Naive thymus-derived CD4-positive, alpha-beta T cell (primary cell): ENCODE results near the gene COG7. TPM values are rescaled to one million over a fixed set of nuclear protein-coding genes. Genes with fewer than 3 reads are reported as not detected.
"Not testable (repeated sequence)": the region's sequence is repeated elsewhere in the genome, so short reads cannot be mapped to it uniquely, and the experiment has no call there.

Experiments
- ATAC-seq: fragments of 150-1000 bp; cut with Tn5 transposase; 2 replicates; pipeline ENCODE4 v1.10.0; 2021; ENCODE audit warnings: mild to moderate bottlenecking, moderate library complexity
- CTCF ChIA-PET: fragments of 350-600 bp; sonication (Branson Sonifier 250); formaldehyde crosslinking; loops from one replicate; lab custom pipeline; 2021; ENCODE audit warnings: antibody characterized with exemption; lab: Charles Lee
- POLR2A ChIA-PET: fragments of 350-600 bp; sonication (Branson Sonifier 250); formaldehyde crosslinking; loops from one replicate; lab custom pipeline; 2021; ENCODE audit warnings: antibody characterized with exemption, inconsistent platforms; lab: Charles Lee
- DNase-seq, 9 donors: peaks; one replicate each; pipeline versions ENCODE4 v3.0.0 to v3.0.0-alpha.2; 2020 to 2022; ENCODE audit warnings: mixed read lengths in 1 of 9
- H3K27ac ChIP-seq: one replicate; pipeline ENCODE4 v1.7.0; 2013; ENCODE audit warnings: mild to moderate bottlenecking, low read depth, low read length, moderate library complexity
- H3K27me3 ChIP-seq, 2 donors: one replicate each; pipeline ENCODE4 v1.7.0; 2013; ENCODE audit warnings: low read length in 2 of 2, mild to moderate bottlenecking in 2 of 2, moderate library complexity in 2 of 2; ENCODE audit not compliant: control insufficient read depth in 2 of 2, insufficient read depth in 2 of 2
- H3K36me3 ChIP-seq, 3 experiments: 1 replicate in 2 of 3; 2 replicates in 1 of 3; pipeline ENCODE4 v1.7.0; 2013; ENCODE audit warnings: low read length in 3 of 3, mild to moderate bottlenecking in 3 of 3, moderate library complexity in 1 of 3; ENCODE audit not compliant: insufficient read depth in 3 of 3, control insufficient read depth in 2 of 3
- H3K4me1 ChIP-seq, 2 donors: one replicate each; pipeline ENCODE4 v1.7.0; 2013; ENCODE audit warnings: low read length in 2 of 2, mild to moderate bottlenecking in 2 of 2, moderate library complexity in 1 of 2; ENCODE audit not compliant: control insufficient read depth in 2 of 2, insufficient read depth in 2 of 2
- H3K4me3 ChIP-seq: 2 replicates; pipeline ENCODE4 v1.7.0; 2013; ENCODE audit warnings: mild to moderate bottlenecking, low read length
- H3K9me3 ChIP-seq, 3 experiments: 1 replicate in 2 of 3; 2 replicates in 1 of 3; pipeline ENCODE4 v1.7.0; 2013; ENCODE audit warnings: low read length in 3 of 3; ENCODE audit not compliant: control insufficient read depth in 2 of 3
- H3K27ac Mint-ChIP-seq, 9 donors: one replicate each; pipeline ENCODE4 v1.8.0; 2020 to 2022; ENCODE audit warnings: mixed read lengths in 9 of 9, mild to moderate bottlenecking in 8 of 9, moderate library complexity in 5 of 9, inconsistent platforms in 2 of 9
- H3K27me3 Mint-ChIP-seq, 5 donors: one replicate each; pipeline ENCODE4 v1.8.0; 2021 to 2022; ENCODE audit warnings: mixed read lengths in 5 of 5, mild to moderate bottlenecking in 1 of 5
- H3K36me3 Mint-ChIP-seq, 5 donors: one replicate each; pipeline ENCODE4 v1.8.0; 2020 to 2022; ENCODE audit warnings: mixed read lengths in 5 of 5, mild to moderate bottlenecking in 3 of 5, inconsistent platforms in 1 of 5
- H3K4me1 Mint-ChIP-seq, 7 donors: one replicate each; pipeline ENCODE4 v1.8.0; 2020 to 2022; ENCODE audit warnings: mixed read lengths in 7 of 7, mild to moderate bottlenecking in 3 of 7, inconsistent platforms in 1 of 7
- H3K4me3 Mint-ChIP-seq, 10 donors: one replicate each; pipeline ENCODE4 v1.8.0; 2020 to 2022; ENCODE audit warnings: mild to moderate bottlenecking in 10 of 10, mixed read lengths in 10 of 10, moderate library complexity in 6 of 10, inconsistent platforms in 2 of 10
- H3K9me3 Mint-ChIP-seq, 11 donors: one replicate each; pipeline ENCODE4 v1.8.0; 2020 to 2022; ENCODE audit warnings: mixed read lengths in 11 of 11, mild to moderate bottlenecking in 4 of 11, inconsistent platforms in 1 of 11, moderate library complexity in 1 of 11
- intact Hi-C, 2 donors: fragments of 100-400 bp; cut with micrococcal nuclease; formaldehyde crosslinking; loops; one replicate each; pipeline ENCODE4 v1.15.1; 2023
- polyA plus RNA-seq, 2 donors: library from polyadenylated mRNA; unstranded; fragments of 300-500 nt; fragmentation: Illumina TruSeq; gene quantifications; one replicate each; pipeline ENCODE4 v1.2.3, GENCODE V29; 2021
- total RNA-seq, 6 experiments: library from RNA in 5 of 6; stranded (reverse) in 5 of 6; gene quantifications; 1 replicate in 5 of 6; 2 replicates in 1 of 6; pipeline ENCODE4 v1.2.3 and lab custom pipeline; 2021 to 2026

COG7 gene
- total and polyA plus RNA-seq, 7 experiments from 2014 or later: 9.6 to 28.4 (median 18.9) TPM

- H3K4me3 Mint-ChIP-seq: no peak overlapping the region
- H3K36me3 Mint-ChIP-seq: peaks cover 5 to 80% (median 22%) of the 10 kb centered on the region in 5 donors
- H3K4me1 Mint-ChIP-seq: no peaks in the 10 kb centered on the region
- intact Hi-C loops: no loop called here
- POLR2A ChIA-PET: no interaction called here
- CTCF ChIA-PET: no interaction called here
- no peaks in the 10 kb centered on the region for H3K9me3 Mint-ChIP-seq
- peaks cover 0 to 83% (median 18%) of the 10 kb centered on the region in 3 experiments for H3K36me3 ChIP-seq
- H3K4me3 ChIP-seq: no peak overlapping the region
- H3K27ac ChIP-seq: no peak overlapping the region
- H3K27ac Mint-ChIP-seq: no peak overlapping the region
- no peaks in the 10 kb centered on the region for H3K4me1 ChIP-seq
- no peaks in the 10 kb centered on the region for H3K9me3 ChIP-seq
- H3K27me3 ChIP-seq: no peaks in the 10 kb centered on the region
- ATAC-seq: no peak
- no peak for DNase-seq
- no peaks in the 10 kb centered on the region for H3K27me3 Mint-ChIP-seq
Observed at GRCh38 chr16:23395732-23396131, 57.3 kb downstream of the COG7 start.

GRCh38 chr16:23394141-23394831 lies 58.7 kb downstream of the COG7 start:
- Histone ChIP-seq H3K9me3 (no peaks in the 10 kb centered on the region), H3K27ac (no peak overlapping the region), H3K27me3 (no peaks in the 10 kb centered on the region), H3K36me3 (peaks cover 0 to 82% (median 9%) of the 10 kb centered on the region in 3 experiments), H3K4me3 (no peak overlapping the region), H3K4me1 (no peaks in the 10 kb centered on the region)
- no peak for ATAC-seq
- Mint-ChIP-seq H3K9me3 (no peaks in the 10 kb centered on the region), H3K36me3 (peaks cover 3 to 75% (median 12%) of the 10 kb centered on the region in 5 donors), H3K4me3 (no peak overlapping the region), H3K4me1 (no peaks in the 10 kb centered on the region), H3K27ac (peak overlapping the region in 1 of 9 donors; percentile 41), H3K27me3 (no peaks in the 10 kb centered on the region)
- CTCF ChIA-PET: no interaction called here
- DNase-seq: no peak
- intact Hi-C loops: no loop called here
- POLR2A ChIA-PET: interaction anchor here (0.7 kb wide), 1 partner anchor 1516 kb away, joined by 3 read pairs; no protein-coding TSS in a partner anchor

- POLR2A ChIA-PET: no interaction called here
- Histone ChIP-seq H3K36me3 (peaks cover 0 to 69% (median 4%) of the 10 kb centered on the region in 3 experiments), H3K4me3 (no peak overlapping the region), H3K27me3 (no peaks in the 10 kb centered on the region), H3K27ac (no peak overlapping the region), H3K4me1 (no peaks in the 10 kb centered on the region), H3K9me3 (no peaks in the 10 kb centered on the region)
- peaks cover 4 to 69% (median 15%) of the 10 kb centered on the region in 5 donors for H3K36me3 Mint-ChIP-seq
- no peaks in the 10 kb centered on the region for H3K27me3 Mint-ChIP-seq
- no peak overlapping the region for H3K4me3 Mint-ChIP-seq
- no peaks in the 10 kb centered on the region for H3K4me1 Mint-ChIP-seq
- no peak for ATAC-seq
- H3K9me3 Mint-ChIP-seq: no peaks in the 10 kb centered on the region
- H3K27ac Mint-ChIP-seq: no peak overlapping the region
- CTCF ChIA-PET: no interaction called here
- intact Hi-C loops: no loop called here
- no peak for DNase-seq
Observed at GRCh38 chr16:23392223-23392600, 60.8 kb downstream of the COG7 start.

GRCh38 chr16:23391381-23392222 lies 61.4 kb downstream of the COG7 start:
- Histone ChIP-seq H3K9me3 (no peaks in the 10 kb centered on the region), H3K27ac (no peak overlapping the region), H3K4me1 (no peaks in the 10 kb centered on the region), H3K27me3 (no peaks in the 10 kb centered on the region), H3K4me3 (no peak overlapping the region), H3K36me3 (peaks cover 0 to 62% (median 4%) of the 10 kb centered on the region in 3 experiments)
- H3K4me1 Mint-ChIP-seq: no peaks in the 10 kb centered on the region
- ChIA-PET POLR2A (no interaction called here), CTCF (no interaction called here)
- no peak overlapping the region for H3K27ac Mint-ChIP-seq
- H3K36me3 Mint-ChIP-seq: peaks cover 2 to 65% (median 12%) of the 10 kb centered on the region in 5 donors
- ATAC-seq: no peak
- H3K27me3 Mint-ChIP-seq: no peaks in the 10 kb centered on the region
- intact Hi-C loops: no loop called here
- no peak for DNase-seq
- no peaks in the 10 kb centered on the region for H3K9me3 Mint-ChIP-seq
- H3K4me3 Mint-ChIP-seq: no peak overlapping the region

- Mint-ChIP-seq H3K27ac (peak overlapping the region in 1 of 9 donors; percentile 51), H3K36me3 (peaks cover 2 to 52% (median 12%) of the 10 kb centered on the region in 5 donors)
- H3K9me3 Mint-ChIP-seq, CTCF ChIA-PET, DNase-seq, H3K27ac ChIP-seq, H3K4me1 ChIP-seq, H3K4me1 Mint-ChIP-seq, H3K27me3 ChIP-seq, H3K4me3 Mint-ChIP-seq, POLR2A ChIA-PET, H3K27me3 Mint-ChIP-seq, intact Hi-C loops, H3K4me3 ChIP-seq, H3K9me3 ChIP-seq, ATAC-seq: not testable (repeated sequence)
- peaks cover 0 to 49% (median 4%) of the 10 kb centered on the region in 3 experiments for H3K36me3 ChIP-seq
Observed at GRCh38 chr16:23389936-23390335, 63.1 kb downstream of the COG7 start.

GRCh38 chr16:23389201-23389600 lies 63.8 kb downstream of the COG7 start:
- no peaks in the 10 kb centered on the region for H3K4me1 ChIP-seq
- Mint-ChIP-seq H3K27ac (no peak overlapping the region), H3K4me1 (no peaks in the 10 kb centered on the region), H3K9me3 (no peaks in the 10 kb centered on the region), H3K4me3 (no peak overlapping the region), H3K36me3 (peaks cover 2 to 48% (median 12%) of the 10 kb centered on the region in 5 donors), H3K27me3 (no peaks in the 10 kb centered on the region)
- intact Hi-C loops: no loop called here
- H3K27me3 ChIP-seq: no peaks in the 10 kb centered on the region
- no peak for DNase-seq
- H3K4me3 ChIP-seq: no peak overlapping the region
- no peak for ATAC-seq
- peaks cover 0 to 49% (median 4%) of the 10 kb centered on the region in 3 experiments for H3K36me3 ChIP-seq
- POLR2A ChIA-PET: no interaction called here
- CTCF ChIA-PET: no interaction called here
- no peak overlapping the region for H3K27ac ChIP-seq
- no peaks in the 10 kb centered on the region for H3K9me3 ChIP-seq
